A549 (cell line): ENCODE measurements around the gene NKTR. TPM values are rescaled to one million over a fixed set of nuclear protein-coding genes. Genes with fewer than 3 reads are reported as not detected.

Source experiments
- ATAC-seq, 2 experiments: fragments of 200-7000 bp in 1 of 2; fragments of >200 bp in 1 of 2; cut with Nextera tagmentation in 1 of 2; cut with Tn5 transposase in 1 of 2; 3 replicates each; pipeline versions ENCODE4 v1.8.0 to v1.9.1; 2018 to 2020; ENCODE audit warnings: mild to moderate bottlenecking in 1 of 2, moderate library complexity in 1 of 2
- CTCF ChIA-PET: fragments of 300-600 bp; sonication (Branson Sonifier 250); formaldehyde crosslinking; extraction: SDS; loops from one replicate; lab custom pipeline; 2021; ENCODE audit warnings: antibody characterized with exemption, inconsistent platforms; lab: Yijun Ruan, JAX
- POLR2A ChIA-PET: fragments of 350-600 bp; formaldehyde crosslinking; extraction: SDS; loops from one replicate; lab custom pipeline; 2021; ENCODE audit warnings: antibody characterized with exemption, inconsistent platforms; lab: Yijun Ruan, JAX
- DNase-seq, 2 experiments: peaks; one replicate each; pipeline versions ENCODE4 v3.0.0 to v3.0.0-alpha.2; 2011 to 2016; ENCODE audit warnings: low read depth in 1 of 2, low spot score in 1 of 2
- FAIRE-seq: peaks from 2 replicates; lab custom pipeline; 2011; peaks lifted over from hg19 to GRCh38; lab: Jason Lieb, UNC
- H3K27ac ChIP-seq, 2 experiments: fragments of >200 bp; sonication (Bioruptor Twin); formaldehyde crosslinking; 3 replicates each; pipeline ENCODE4 v1.5.1; 2016 to 2017
- H3K4me1 ChIP-seq: fragments of >200 bp; sonication (Bioruptor Twin); formaldehyde crosslinking; 3 replicates; pipeline ENCODE4 v1.6.1; 2016
- H3K4me2 ChIP-seq: fragments of >200 bp; sonication (Bioruptor Twin); formaldehyde crosslinking; 3 replicates; pipeline ENCODE4 v1.6.1; 2016
- H3K4me3 ChIP-seq: fragments of >200 bp; sonication (Bioruptor Twin); formaldehyde crosslinking; 3 replicates; pipeline ENCODE4 v1.5.1; 2016
- H3K9me3 ChIP-seq: fragments of >200 bp; sonication (Bioruptor Twin); formaldehyde crosslinking; 3 replicates; pipeline ENCODE4 v1.6.1; 2016
- BCL3 ChIP-seq: fragments of >200 bp; sonication (Bioruptor Twin); formaldehyde crosslinking; IDR thresholded peaks from 3 replicates; pipeline ENCODE4 v1.6.1; 2016
- BHLHE40 ChIP-seq: IDR thresholded peaks from 2 replicates; pipeline ENCODE4 v1.6.1; 2012; ENCODE audit warnings: low read depth, low read length, inconsistent platforms
- CBX2 ChIP-seq: fragments of 200-600 bp; sonication (generic); IDR thresholded peaks from 2 replicates; pipeline ENCODE4 v1.6.1; 2016; ENCODE audit warnings: low read depth, mild to moderate bottlenecking, borderline replicate concordance
- CEBPB ChIP-seq, 2 experiments: fragments of >200 bp in 1 of 2; sonication (Bioruptor Twin) in 1 of 2; formaldehyde crosslinking in 1 of 2; IDR thresholded peaks; 2 replicates each; pipeline ENCODE4 v1.6.1; 2012 to 2016
- CHD2 ChIP-seq: fragments of 150-350 bp; IDR thresholded peaks from 2 replicates; pipeline ENCODE4 v1.6.1; 2014; ENCODE audit warnings: low read length; ENCODE audit not compliant: partially characterized antibody
- E2F6 ChIP-seq: IDR thresholded peaks from 2 replicates; pipeline ENCODE4 v1.6.1; 2012; ENCODE audit warnings: low read depth, borderline replicate concordance
- EHMT2 ChIP-seq: fragments of 200-600 bp; sonication (generic); IDR thresholded peaks from 2 replicates; pipeline ENCODE4 v1.6.1; 2016; ENCODE audit warnings: antibody characterized with exemption, low read depth, mild to moderate bottlenecking, moderate library complexity
- ELK1 ChIP-seq: fragments of 150-350 bp; IDR thresholded peaks from 2 replicates; pipeline ENCODE4 v1.6.1; 2014; ENCODE audit warnings: low read depth, mild to moderate bottlenecking, low read length
- GATA3 ChIP-seq: IDR thresholded peaks from 2 replicates; pipeline ENCODE4 v1.6.1; 2012; ENCODE audit warnings: borderline replicate concordance
- HDAC2 ChIP-seq: fragments of 200-600 bp; sonication (generic); IDR thresholded peaks from 2 replicates; pipeline ENCODE4 v1.6.1; 2016
- HOXB13 ChIP-seq: fragments of 250-450 bp; sonication (Bioruptor Pico); IDR thresholded peaks from 2 replicates; pipeline ENCODE4 v1.5.0; 2020; ENCODE audit warnings: low read depth, mild to moderate bottlenecking, moderate library complexity
- HOXB5 ChIP-seq: fragments of 250-450 bp; sonication (Bioruptor Pico); IDR thresholded peaks from 2 replicates; pipeline ENCODE4 v1.5.0; 2020; ENCODE audit warnings: mild to moderate bottlenecking, moderate library complexity
- JUN ChIP-seq, 2 experiments: fragments of >200 bp; sonication (Bioruptor Twin); formaldehyde crosslinking; IDR thresholded peaks; 2 replicates in 1 of 2; 3 replicates in 1 of 2; pipeline ENCODE4 v1.6.1; 2016 to 2017
- KDM1A ChIP-seq: fragments of 200-600 bp; sonication (generic); IDR thresholded peaks from 2 replicates; pipeline ENCODE4 v1.6.1; 2016; ENCODE audit warnings: low read depth, mild to moderate bottlenecking
- KDM5A ChIP-seq: fragments of 200-600 bp; sonication (generic); IDR thresholded peaks from 2 replicates; pipeline ENCODE4 v1.6.1; 2016; ENCODE audit warnings: antibody characterized with exemption, mild to moderate bottlenecking
- MAFK ChIP-seq: fragments of 450-650 bp; IDR thresholded peaks from 2 replicates; pipeline ENCODE4 v1.6.1; 2014; ENCODE audit not compliant: partially characterized antibody
- MAX ChIP-seq: IDR thresholded peaks from 2 replicates; pipeline ENCODE4 v1.6.1; 2012
- MYC ChIP-seq: IDR thresholded peaks from 2 replicates; pipeline ENCODE4 v1.6.1; 2012; ENCODE audit warnings: mild to moderate bottlenecking, inconsistent platforms, low read length, improper control_type of control experiment, borderline replicate concordance
- NPAS2 ChIP-seq: fragments of 250-450 bp; sonication (Bioruptor Pico); IDR thresholded peaks from 2 replicates; pipeline ENCODE4 v1.8.0; 2022; ENCODE audit warnings: mild to moderate bottlenecking, moderate library complexity, borderline replicate concordance
- PBX3 ChIP-seq: IDR thresholded peaks from 2 replicates; pipeline ENCODE4 v1.6.1; 2012
- PHF8 ChIP-seq: fragments of 200-600 bp; sonication (generic); IDR thresholded peaks from 2 replicates; pipeline ENCODE4 v1.6.1; 2016; ENCODE audit warnings: low read depth, mild to moderate bottlenecking, antibody characterized with exemption, moderate library complexity, borderline replicate concordance
- POLR2A ChIP-seq: IDR thresholded peaks from 2 replicates; pipeline ENCODE4 v1.6.1; 2012; ENCODE audit warnings: mild to moderate bottlenecking, low read length
- RAD21 ChIP-seq, 2 experiments: fragments of >200 bp in 1 of 2; sonication (Bioruptor Twin) in 1 of 2; formaldehyde crosslinking in 1 of 2; IDR thresholded peaks in 1 of 2; conservative IDR thresholded peaks in 1 of 2; 2 replicates in 1 of 2; 3 replicates in 1 of 2; pipeline ENCODE4 v1.6.1; 2012 to 2018; ENCODE audit warnings: inconsistent platforms in 1 of 2
- RCOR1 ChIP-seq: fragments of 150-350 bp; IDR thresholded peaks from 2 replicates; pipeline ENCODE4 v1.6.1; 2014; ENCODE audit warnings: antibody characterized with exemption, low read length, low read depth
- RNF2 ChIP-seq: fragments of 200-600 bp; sonication (generic); IDR thresholded peaks from 2 replicates; pipeline ENCODE4 v1.6.1; 2016; ENCODE audit warnings: low read depth, mild to moderate bottlenecking, antibody characterized with exemption, moderate library complexity, borderline replicate concordance
- SMC3 ChIP-seq: fragments of >200 bp; sonication (Bioruptor Twin); formaldehyde crosslinking; IDR thresholded peaks from 3 replicates; pipeline ENCODE4 v1.6.1; 2018; ENCODE audit warnings: inconsistent platforms
- SREBF2 ChIP-seq: fragments of 450-650 bp; IDR thresholded peaks from 2 replicates; pipeline ENCODE4 v1.6.1; 2014; ENCODE audit warnings: mild to moderate bottlenecking, moderate library complexity
- TFCP2L1 ChIP-seq: fragments of 250-450 bp; sonication (Bioruptor Pico); IDR thresholded peaks from 2 replicates; pipeline ENCODE4 v1.5.0; 2021; ENCODE audit warnings: mild to moderate bottlenecking
- USF2 ChIP-seq: fragments of 450-650 bp; IDR thresholded peaks from 2 replicates; pipeline ENCODE4 v1.6.1; 2014; ENCODE audit warnings: antibody characterized with exemption
- WGBS: methylation state at CpG from one replicate; pipeline ENCODE4 v1.1.6; 2017; ENCODE audit errors: missing lambda C conversion rate; 5-methylcytosine and 5-hydroxymethylcytosine counted together
- polyA plus RNA-seq, 4 experiments: library from polyadenylated mRNA; depleted of rRNA in 3 of 4; stranded (reverse); fragments of >200 nt; fragmentation: RNase III in 1 of 4; extraction: RNeasy Plus Mini Kit Qiagen cat#74134 plus additional on column Dnase treatment in 1 of 4; gene quantifications; 2 replicates in 3 of 4; 3 replicates in 1 of 4; pipeline ENCODE4 v1.2.3, GENCODE V29; 2011 to 2017

Gene NKTR
- polyA plus RNA-seq, 2 of the 4 experiments (the other 2 are of a cell fraction) = 16.2 to 49.3 TPM

GRCh38 chr3:42581709-42582473, 18.6 kb upstream of the NKTR start, which contains the start of gene SEC22C:
Gene SEC22C (minus strand): TSS chr3:42581967. CDS start chr3:42569046, 12,921 bp downstream.
- peaks cover 20% of the 10 kb centered on the region for H3K4me1 ChIP-seq
- CTCF ChIA-PET = interaction anchor here (1.1 to 1.6 kb wide), 5 partner anchors 12 to 299 kb away, joined by 3 to 4 read pairs (median 3); partner anchors contain the start of gene NKTR
- ATAC-seq = peak; percentile 98
- peak within 1 kb of the TSS; percentile 88 to 97 for H3K27ac ChIP-seq
- peak; percentile 91 to 96 for DNase-seq
- 2% methylated on average over 27 of the region's 77 CpGs for WGBS
- peak within 1 kb of the TSS; percentile 71 for H3K4me3 ChIP-seq
- TF ChIP-seq NPAS2 (CRISPR knock-in tag) = no peak
- TF ChIP-seq E2F6 = peak; percentile 59; the same call in 1 of the 2 replicates
- TF ChIP-seq HDAC2 = no peak
- no peak for TF ChIP-seq HOXB5 (CRISPR knock-in tag)
- TF ChIP-seq HOXB13 (CRISPR knock-in tag) = no peak
- no peak for TF ChIP-seq EHMT2
- TF ChIP-seq SMC3 = no peak
- TF ChIP-seq BCL3 = no peak
- TF ChIP-seq MAFK = no peak
- TF ChIP-seq POLR2A = peak; percentile 59
- TF ChIP-seq MYC = no peak
- TF ChIP-seq BHLHE40 = no peak
- no peak for TF ChIP-seq TFCP2L1
- TF ChIP-seq RAD21 (conservative IDR thresholded peaks at IDR 0.05 in 1 of 2, IDR thresholded peaks at IDR 0.05 in 1 of 2) = peak in 1 of 2 experiments; percentile 26; a peak in 1 of 5 replicates
- TF ChIP-seq ELK1 = no peak
- no peak for TF ChIP-seq GATA3
- TF ChIP-seq CBX2 = no peak
- no peak for TF ChIP-seq PBX3
- TF ChIP-seq RCOR1 = no peak
- peak; percentile 55; the same call in 1 of the 2 replicates for TF ChIP-seq PHF8
- TF ChIP-seq KDM1A = no peak
- TF ChIP-seq RNF2 = no peak
- TF ChIP-seq JUN (IDR thresholded peaks at IDR 0.05) = peak; percentile 48 to 62; a peak in 2 of 5 replicates
- TF ChIP-seq CHD2 = no peak
- TF ChIP-seq USF2 = 0 out of 2 replicates have a peak, but pooled peaks have one; percentile 17
- no peak for TF ChIP-seq SREBF2
- TF ChIP-seq KDM5A = 0 out of 2 replicates have a peak, but pooled peaks have one; percentile 14
- no peak for TF ChIP-seq CEBPB (IDR thresholded peaks at IDR 0.05)
- peak; percentile 72 for TF ChIP-seq MAX
- peak within 1 kb of the TSS; percentile 95 for H3K4me2 ChIP-seq
- POLR2A ChIA-PET = interaction anchor here (0.6 to 2.4 kb wide), 3 partner anchors 9 to 18 kb away, joined by 3 to 17 read pairs (median 8); partner anchors contain the start of genes NKTR and SS18L2
- no peak for FAIRE-seq
- H3K9me3 ChIP-seq = no peaks in the 10 kb centered on the region
